Neutrophil (primary cell): ENCODE results near the gene FES.

Source experiments
- H3K27ac ChIP-seq: fragments of 200-600 bp; sonication (generic); 2 replicates; pipeline ENCODE4 v1.5.1; 2016; ENCODE audit warnings: mild to moderate bottlenecking, moderate library complexity
- H3K27me3 ChIP-seq: fragments of 200-600 bp; sonication (generic); 2 replicates; pipeline ENCODE4 v1.6.0; 2016; ENCODE audit warnings: mild to moderate bottlenecking
- H3K36me3 ChIP-seq: fragments of 200-600 bp; sonication (generic); 2 replicates; pipeline ENCODE4 v1.5.1; 2017
- H3K4me1 ChIP-seq, 2 experiments: fragments of 200-600 bp in 1 of 2; sonication (generic) in 1 of 2; 1 replicate in 1 of 2; 2 replicates in 1 of 2; pipeline versions ENCODE4 v1.5.1 to v1.6.1; 2013 to 2016; ENCODE audit warnings: low read depth in 1 of 2, low read length in 1 of 2, mild to moderate bottlenecking in 1 of 2, moderate library complexity in 1 of 2; ENCODE audit not compliant: control insufficient read depth in 1 of 2, insufficient read depth in 1 of 2
- H3K4me3 ChIP-seq, 2 experiments: fragments of 200-600 bp in 1 of 2; sonication (generic) in 1 of 2; 1 replicate in 1 of 2; 2 replicates in 1 of 2; pipeline ENCODE4 v1.5.1; 2013 to 2016; ENCODE audit warnings: low read depth in 1 of 2, low read length in 1 of 2, mild to moderate bottlenecking in 1 of 2, moderate library complexity in 1 of 2
- H3K9me3 ChIP-seq: fragments of 200-600 bp; sonication (generic); 2 replicates; pipeline ENCODE4 v1.5.1; 2016
- TF ChIP-seq, protein P1 (sequence below): fragments of 200-600 bp; sonication (generic); IDR thresholded peaks from 2 replicates; pipeline ENCODE4 v1.5.1; 2016; ENCODE audit warnings: antibody characterized with exemption

FES gene

DNA sequence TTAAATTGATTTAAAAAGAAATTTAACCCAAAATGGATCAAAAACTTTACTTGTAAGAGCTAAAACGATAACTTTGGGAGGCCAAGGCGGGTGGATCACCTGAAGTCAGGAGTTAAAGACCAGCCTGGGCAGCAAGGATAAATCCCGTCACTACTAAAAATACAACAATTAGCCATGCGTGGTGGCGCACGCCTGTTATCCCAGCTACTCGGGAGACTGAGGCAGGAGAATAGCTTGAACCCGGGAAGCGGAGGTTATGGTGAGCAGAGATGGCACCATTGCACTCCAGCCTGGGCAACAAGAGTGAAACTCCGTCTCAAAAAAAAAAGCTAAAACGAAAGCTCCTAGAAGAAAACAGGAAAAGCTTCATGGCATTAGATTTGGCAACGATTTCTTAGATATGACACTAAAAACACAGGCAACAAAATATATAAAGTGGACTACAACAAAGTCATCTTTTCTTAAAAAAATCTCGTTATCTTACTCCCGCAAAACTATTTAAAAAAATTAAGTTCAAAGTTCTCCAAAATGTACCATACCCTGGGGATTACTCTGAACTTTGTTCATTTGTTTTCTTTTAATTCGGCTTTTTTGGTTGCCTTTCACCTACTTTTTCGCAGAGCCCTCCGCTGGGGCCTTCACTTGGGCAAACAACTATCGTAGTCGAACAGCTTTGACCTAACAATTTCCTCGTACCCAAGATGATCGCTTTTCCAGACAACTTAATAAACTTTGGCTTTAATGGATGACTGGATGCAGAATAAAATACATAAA lies 45.1 kb downstream of the FES start:
- H3K4me3 ChIP-seq, result peak overlapping the region; percentile 72 to 89
- H3K36me3 ChIP-seq, result peaks cover 5% of the 10 kb centered on the region
- TF ChIP-seq, protein P1, sequence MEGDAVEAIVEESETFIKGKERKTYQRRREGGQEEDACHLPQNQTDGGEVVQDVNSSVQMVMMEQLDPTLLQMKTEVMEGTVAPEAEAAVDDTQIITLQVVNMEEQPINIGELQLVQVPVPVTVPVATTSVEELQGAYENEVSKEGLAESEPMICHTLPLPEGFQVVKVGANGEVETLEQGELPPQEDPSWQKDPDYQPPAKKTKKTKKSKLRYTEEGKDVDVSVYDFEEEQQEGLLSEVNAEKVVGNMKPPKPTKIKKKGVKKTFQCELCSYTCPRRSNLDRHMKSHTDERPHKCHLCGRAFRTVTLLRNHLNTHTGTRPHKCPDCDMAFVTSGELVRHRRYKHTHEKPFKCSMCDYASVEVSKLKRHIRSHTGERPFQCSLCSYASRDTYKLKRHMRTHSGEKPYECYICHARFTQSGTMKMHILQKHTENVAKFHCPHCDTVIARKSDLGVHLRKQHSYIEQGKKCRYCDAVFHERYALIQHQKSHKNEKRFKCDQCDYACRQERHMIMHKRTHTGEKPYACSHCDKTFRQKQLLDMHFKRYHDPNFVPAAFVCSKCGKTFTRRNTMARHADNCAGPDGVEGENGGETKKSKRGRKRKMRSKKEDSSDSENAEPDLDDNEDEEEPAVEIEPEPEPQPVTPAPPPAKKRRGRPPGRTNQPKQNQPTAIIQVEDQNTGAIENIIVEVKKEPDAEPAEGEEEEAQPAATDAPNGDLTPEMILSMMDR, result no peak
- no peaks in the 10 kb centered on the region for H3K27me3 ChIP-seq
- peak overlapping the region; percentile 91 for H3K27ac ChIP-seq
- no peaks in the 10 kb centered on the region for H3K9me3 ChIP-seq
- H3K4me1 ChIP-seq, result peaks cover 63 to 68% of the 10 kb centered on the region in 2 experiments

DNA sequence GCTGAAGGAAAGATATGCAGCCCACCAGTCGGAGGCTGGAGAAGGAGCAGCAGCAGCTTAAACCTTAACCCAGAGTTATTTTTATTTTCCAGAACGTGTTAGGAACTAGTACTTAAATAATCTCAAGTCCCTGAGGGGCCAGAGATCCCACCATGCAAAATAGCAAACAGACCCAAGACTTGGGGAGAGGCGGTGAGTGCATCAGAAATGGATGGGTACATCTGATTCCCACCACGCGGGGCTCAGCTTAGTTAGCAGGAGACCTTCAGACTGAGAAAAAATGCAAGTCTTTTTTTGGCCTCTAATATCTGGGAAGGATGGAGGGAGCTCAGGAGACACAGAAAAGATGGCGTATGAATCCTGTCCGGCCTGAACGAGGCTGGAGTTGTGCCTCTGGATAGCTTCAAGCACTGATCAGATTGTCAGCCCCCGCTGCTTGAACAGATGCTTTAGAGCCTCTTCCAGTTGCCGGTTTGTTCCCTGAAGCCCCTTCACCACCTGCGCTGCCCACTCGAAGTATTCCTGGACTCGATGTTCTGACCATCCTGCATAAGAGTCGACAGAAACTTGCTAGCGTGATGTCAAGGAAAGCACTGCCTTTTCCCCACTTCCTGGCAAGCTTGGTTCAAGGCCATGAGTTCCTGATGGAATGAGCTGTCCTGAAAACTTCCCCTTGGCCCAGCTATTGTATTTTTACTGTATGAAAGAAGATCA lies 46.7 kb downstream of the FES start:
- H3K9me3 ChIP-seq, result no peaks in the 10 kb centered on the region
- peak overlapping the region; percentile 85 to 89 for H3K4me3 ChIP-seq
- no peaks in the 10 kb centered on the region for H3K27me3 ChIP-seq
- H3K4me1 ChIP-seq, result peaks cover 75 to 81% of the 10 kb centered on the region in 2 experiments
- peak overlapping the region; percentile 91 for H3K27ac ChIP-seq
- no peaks in the 10 kb centered on the region for H3K36me3 ChIP-seq
- TF ChIP-seq, protein P1, result no peak

DNA sequence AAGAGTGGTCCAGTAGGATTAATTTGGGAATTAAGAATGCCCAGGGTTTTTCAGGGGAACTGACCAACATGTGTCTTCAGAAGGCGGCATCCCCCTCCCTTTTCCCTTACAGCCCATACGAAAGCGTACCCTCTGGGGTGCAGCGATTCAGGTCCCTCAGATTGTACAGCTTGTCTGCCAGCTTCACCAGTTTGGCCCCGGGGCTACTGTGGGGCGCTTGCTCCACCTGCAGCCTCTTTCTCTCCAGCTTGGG lies 47.2 kb downstream of the FES start:
- Histone ChIP-seq H3K36me3 (no peaks in the 10 kb centered on the region), H3K9me3 (no peaks in the 10 kb centered on the region), H3K27me3 (no peaks in the 10 kb centered on the region), H3K4me3 (peak overlapping the region; percentile 85 to 89), H3K27ac (peak overlapping the region; percentile 91), H3K4me1 (peaks cover 80 to 86% of the 10 kb centered on the region in 2 experiments)
- TF ChIP-seq, protein P1, result no peak

DNA sequence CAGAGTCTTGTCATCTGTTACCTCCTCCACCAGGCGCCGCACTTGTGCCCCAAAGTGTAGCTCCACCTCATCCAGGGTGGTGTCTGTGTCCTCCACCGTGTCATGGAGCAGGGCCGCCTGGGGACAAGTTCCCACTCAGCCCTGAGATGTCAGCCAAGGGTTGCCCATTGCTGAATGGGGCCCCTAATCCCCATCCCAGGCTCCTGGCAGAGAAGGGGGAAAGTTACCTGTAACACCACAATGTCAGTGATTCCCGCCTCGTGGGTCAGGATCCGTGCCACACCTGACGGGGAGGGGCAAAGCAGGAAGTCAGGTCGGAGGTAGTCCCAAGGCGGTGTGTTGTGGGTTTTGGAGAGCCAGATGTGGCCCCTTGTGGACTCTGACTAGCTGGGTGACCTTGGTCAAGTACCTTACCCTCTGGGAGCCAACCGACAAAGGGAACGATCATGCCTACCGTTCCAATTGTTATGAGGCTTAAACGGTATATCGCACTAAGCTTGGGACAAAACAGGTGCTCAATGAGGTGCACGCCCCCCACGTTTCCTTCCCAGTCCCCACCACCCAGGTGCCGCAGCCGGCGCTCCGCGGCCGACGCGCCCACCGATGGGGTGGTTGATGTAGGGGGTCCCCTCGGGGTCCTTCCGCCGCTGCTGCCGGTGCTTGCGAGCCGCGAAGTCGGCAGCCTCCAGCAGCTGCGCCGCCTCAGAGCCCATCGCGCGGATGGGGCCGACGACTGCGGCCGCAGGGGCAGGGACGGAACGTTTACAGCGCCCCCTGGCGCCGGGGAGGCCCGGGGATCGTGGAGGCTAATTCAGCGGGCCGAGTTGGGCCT lies 47.7 kb downstream of the FES start, which contains the start of gene HDDC3:
HDDC3 (minus strand) TSS at position 722 of the 832 bp plus-strand sequence; CDS start at position 713, 9 bp downstream.
- Histone ChIP-seq H3K4me1 (peaks cover 82 to 91% of the 10 kb centered on the region in 2 experiments), H3K36me3 (no peaks in the 10 kb centered on the region), H3K27ac (peak within 1 kb of the TSS; percentile 91), H3K27me3 (no peaks in the 10 kb centered on the region), H3K9me3 (no peaks in the 10 kb centered on the region), H3K4me3 (peak within 1 kb of the TSS; percentile 85 to 89)
- TF ChIP-seq, protein P1, result peak; percentile 92

DNA sequence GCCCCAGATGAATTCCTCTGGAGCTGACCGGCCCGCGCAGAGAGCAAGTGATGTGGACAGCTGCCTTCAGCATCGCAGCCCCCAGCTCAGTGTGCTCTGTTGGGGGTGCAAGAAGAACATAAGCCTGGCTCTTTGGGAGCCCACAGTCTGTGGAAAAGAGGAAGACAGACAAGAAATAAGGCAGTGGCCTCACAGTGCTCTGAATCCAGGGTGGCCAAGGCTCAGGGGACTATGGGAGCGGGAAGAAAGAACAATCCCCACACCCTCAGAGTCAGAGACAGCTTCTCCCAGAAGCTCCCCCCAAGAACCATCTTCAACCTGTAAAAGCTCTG lies 48.3 kb downstream of the FES start:
- Histone ChIP-seq H3K27me3 (no peaks in the 10 kb centered on the region), H3K27ac (peak overlapping the region; percentile 91), H3K9me3 (no peaks in the 10 kb centered on the region), H3K4me1 (peaks cover 82 to 92% of the 10 kb centered on the region in 2 experiments), H3K4me3 (peak overlapping the region; percentile 85 to 89), H3K36me3 (no peaks in the 10 kb centered on the region)
- TF ChIP-seq, protein P1, result no peak
